Small intestine (tissue), 7 donors: ENCODE results near the gene RAD51. TPM values are rescaled to one million over a fixed set of nuclear protein-coding genes. Genes with fewer than 3 reads are reported as not detected.

Source experiments
- DNase-seq, 2 donors: peaks; one replicate each; pipeline versions ENCODE4 v3.0.0 to v3.0.0-alpha.2; 2013
- FAIRE-seq: peaks from 2 replicates; lab custom pipeline; 2012; peaks lifted over from hg19 to GRCh38; lab: Jason Lieb, UNC
- H3K27ac ChIP-seq, 3 donors: one replicate each; pipeline ENCODE4 v1.5.1; 2013; ENCODE audit warnings: low read length in 2 of 3, mild to moderate bottlenecking in 2 of 3, control low read depth in 1 of 3, inconsistent platforms in 1 of 3, low read depth in 1 of 3, moderate library complexity in 1 of 3
- H3K27me3 ChIP-seq, 3 donors: one replicate each; pipeline ENCODE4 v1.6.1; 2013; ENCODE audit warnings: low read length in 3 of 3, inconsistent platforms in 1 of 3; ENCODE audit not compliant: control insufficient read depth in 3 of 3, insufficient read depth in 3 of 3
- H3K36me3 ChIP-seq, 3 donors: one replicate each; pipeline ENCODE4 v1.6.1; 2013; ENCODE audit warnings: low read length in 3 of 3, inconsistent platforms in 1 of 3, low read depth in 1 of 3, mild to moderate bottlenecking in 1 of 3, moderate library complexity in 1 of 3; ENCODE audit not compliant: control insufficient read depth in 3 of 3, insufficient read depth in 2 of 3
- H3K4me1 ChIP-seq, 3 donors: one replicate each; pipeline ENCODE4 v1.6.1; 2013; ENCODE audit warnings: low read length in 2 of 3, inconsistent platforms in 1 of 3, low read depth in 1 of 3, mild to moderate bottlenecking in 1 of 3, moderate library complexity in 1 of 3; ENCODE audit not compliant: control insufficient read depth in 3 of 3, insufficient read depth in 2 of 3
- H3K4me3 ChIP-seq, 3 donors: one replicate each; pipeline ENCODE4 v1.5.1; 2013; ENCODE audit warnings: low read length in 3 of 3, control low read depth in 1 of 3, inconsistent platforms in 1 of 3, low read depth in 1 of 3, mild to moderate bottlenecking in 1 of 3, moderate library complexity in 1 of 3
- H3K9me3 ChIP-seq, 2 donors: one replicate each; pipeline ENCODE4 v1.6.1; 2013; ENCODE audit warnings: low read depth in 1 of 2, low read length in 1 of 2; ENCODE audit not compliant: control insufficient read depth in 2 of 2, insufficient read depth in 1 of 2
- WGBS, 3 donors: extraction: QIAGEN DNeasy Blood & Tissue Kit; methylation state at CpG; one replicate each; pipeline ENCODE4 v1.1.7; 2013; 5-methylcytosine and 5-hydroxymethylcytosine counted together
- polyA plus RNA-seq, 4 donors: library from polyadenylated mRNA; stranded (reverse) in 3 of 4; unstranded in 1 of 4; fragments of 200-250 nt in 3 of 4; fragments of 120-200 nt in 1 of 4; gene quantifications; one replicate each; pipeline versions ENCODE4 v1.2.1 to v1.2.3, GENCODE V29; 2013
- donor health status: healthy with polysubstance abuse.
- donor health status: control.
- donor health status: control.
- donor health status: Bipolar disorder and iron deficiency.
- donor health status: healthy.

The RAD51 gene
- polyA plus RNA-seq, 4 donors: 0.89 to 8.5 (median 5.1) TPM

- no peak for DNase-seq
- no peaks in the 10 kb centered on the region for H3K27me3 ChIP-seq
- no peaks in the 10 kb centered on the region for H3K9me3 ChIP-seq
- H3K27ac ChIP-seq: no peak overlapping the region
- 88 to 90% (median 88%) methylated on average over 8 of the region's 8 CpGs for WGBS, 3 donors
- H3K36me3 ChIP-seq: peaks cover 4 to 87% (median 17%) of the 10 kb centered on the region in 3 donors
- H3K4me1 ChIP-seq: peaks cover 0 to 32% (median 0%) of the 10 kb centered on the region in 3 donors
- no peak overlapping the region for H3K4me3 ChIP-seq
- no peak for FAIRE-seq
These were observed 78.5 kb downstream of the RAD51 start for GRCh38 chr15:40773496-40773895.

GRCh38 chr15:40773902-40774301, 78.9 kb downstream of the RAD51 start:
- WGBS, 3 donors: 85 to 97% (median 91%) methylated on average over 6 of the region's 6 CpGs
- FAIRE-seq: no peak
- no peak for DNase-seq
- H3K4me1 ChIP-seq: peaks cover 0 to 28% (median 0%) of the 10 kb centered on the region in 3 donors
- H3K27ac ChIP-seq: no peak overlapping the region
- H3K4me3 ChIP-seq: no peak overlapping the region
- H3K27me3 ChIP-seq: no peaks in the 10 kb centered on the region
- no peaks in the 10 kb centered on the region for H3K9me3 ChIP-seq
- peaks cover 4 to 87% (median 17%) of the 10 kb centered on the region in 3 donors for H3K36me3 ChIP-seq

GRCh38 chr15:40775007-40775406, 80.0 kb downstream of the RAD51 start:
- Histone ChIP-seq H3K36me3 (peaks cover 8 to 95% (median 17%) of the 10 kb centered on the region in 3 donors), H3K4me1 (peaks cover 0 to 17% (median 0%) of the 10 kb centered on the region in 3 donors), H3K4me3 (no peak overlapping the region), H3K9me3 (no peaks in the 10 kb centered on the region), H3K27ac (no peak overlapping the region), H3K27me3 (no peaks in the 10 kb centered on the region)
- 93 to 98% (median 95%) methylated on average over 10 of the region's 10 CpGs for WGBS, 3 donors
- FAIRE-seq (no peak), DNase-seq (no peak)

- no peak for FAIRE-seq
- WGBS, 3 donors: 94 to 97% (median 96%) methylated on average over 14 of the region's 14 CpGs
- Histone ChIP-seq H3K36me3 (peaks cover 8 to 93% (median 17%) of the 10 kb centered on the region in 3 donors), H3K4me1 (peaks cover 0 to 8% (median 0%) of the 10 kb centered on the region in 3 donors), H3K27ac (no peak overlapping the region), H3K27me3 (no peaks in the 10 kb centered on the region), H3K9me3 (no peaks in the 10 kb centered on the region), H3K4me3 (no peak overlapping the region)
- no peak for DNase-seq
These were observed 81.0 kb downstream of the RAD51 start for GRCh38 chr15:40775740-40776536.

- FAIRE-seq (no peak), DNase-seq (no peak)
- Histone ChIP-seq H3K27me3 (no peaks in the 10 kb centered on the region), H3K27ac (no peak overlapping the region), H3K4me3 (no peak overlapping the region), H3K36me3 (peaks cover 8 to 89% (median 17%) of the 10 kb centered on the region in 3 donors), H3K4me1 (peaks cover 0 to under 1% (median 0%) of the 10 kb centered on the region in 3 donors), H3K9me3 (no peaks in the 10 kb centered on the region)
- 82 to 85% (median 83%) methylated on average over 11 of the region's 11 CpGs for WGBS, 3 donors
These were observed 81.7 kb downstream of the RAD51 start for GRCh38 chr15:40776537-40777141.

Other genes starting within 250 kb of the RAD51 start
- gene CHST14, start 224.2 kb upstream of the RAD51 start, polyA plus RNA-seq: 10 to 100 TPM in 1 of 4 donors, 1 to 10 TPM in 2, under 1 TPM in 1; 0.45 to 11.3 (median 3.7) TPM
- gene CCDC32, start 130.1 kb upstream of the RAD51 start, polyA plus RNA-seq: 10 to 100 TPM; 22.3 to 35.5 (median 23.6) TPM
- gene RPUSD2, start 125.9 kb upstream of the RAD51 start, polyA plus RNA-seq: 10 to 100 TPM in 2 of 4 donors, 1 to 10 TPM in 2; 3.2 to 10.6 (median 7.0) TPM
- gene KNL1, start 100.9 kb upstream of the RAD51 start, polyA plus RNA-seq: 10 to 100 TPM in 1 of 4 donors, 1 to 10 TPM in 3; 8.1 to 11.0 (median 8.9) TPM
- gene RMDN3, start 60.1 kb downstream of the RAD51 start, polyA plus RNA-seq: 10 to 100 TPM; 36.6 to 80.8 (median 68.2) TPM
- gene GCHFR, start 68.9 kb downstream of the RAD51 start, polyA plus RNA-seq: 100 to 1,000 TPM in 3 of 4 donors, 10 to 100 TPM in 1; 96.7 to 222 (median 147) TPM
- gene C15orf62, start 74.8 kb downstream of the RAD51 start, polyA plus RNA-seq: 1 to 10 TPM in 1 of 4 donors, under 1 TPM in 2, not detected in 1; 0.88 to 5.1 (median 0.89) TPM
- gene ZFYVE19, start 111.9 kb downstream of the RAD51 start, polyA plus RNA-seq: 10 to 100 TPM; 28.1 to 94.6 (median 44.1) TPM
- 10 to 100 TPM; 41.0 to 95.9 (median 59.1) TPM for gene DNAJC17, start 112.3 kb downstream of the RAD51 start, polyA plus RNA-seq
- 100 to 1,000 TPM in 3 of 4 donors, 10 to 100 TPM in 1; 23.3 to 348 (median 226) TPM for gene PPP1R14D, start 133.5 kb downstream of the RAD51 start, polyA plus RNA-seq
- 100 to 1,000 TPM in 3 of 4 donors, 10 to 100 TPM in 1; 85.0 to 258 (median 187) TPM for gene SPINT1, start 148.9 kb downstream of the RAD51 start, polyA plus RNA-seq
- gene RHOV, start 179.1 kb downstream of the RAD51 start, polyA plus RNA-seq: 1 to 10 TPM in 3 of 4 donors, under 1 TPM in 1; 0.67 to 1.9 (median 1.6) TPM
- gene VPS18, start 199.3 kb downstream of the RAD51 start, polyA plus RNA-seq: 10 to 100 TPM in 3 of 4 donors, 1 to 10 TPM in 1; 7.6 to 20.2 (median 10.7) TPM
- 10 to 100 TPM in 2 of 4 donors, 1 to 10 TPM in 1, under 1 TPM in 1; 0.81 to 14.4 (median 7.3) TPM for gene DLL4, start 234.2 kb downstream of the RAD51 start, polyA plus RNA-seq